Activated naive CD4-positive, alpha-beta T cell treated with anti-CD3 and anti-CD28 coated beads, Interleukin-2, amount 50 U/mL, for 24 hours (primary cell): ENCODE results near the gene MUS81.

Experiments
- H3K27ac Mint-ChIP-seq: one replicate; pipeline ENCODE4 v1.8.0; 2021; ENCODE audit warnings: mild to moderate bottlenecking, mixed read lengths
- H3K27me3 Mint-ChIP-seq: one replicate; pipeline ENCODE4 v1.8.0; 2021; ENCODE audit warnings: mixed read lengths
- H3K36me3 Mint-ChIP-seq: one replicate; pipeline ENCODE4 v1.8.0; 2021; ENCODE audit warnings: mixed read lengths
- H3K4me1 Mint-ChIP-seq: one replicate; pipeline ENCODE4 v1.8.0; 2021; ENCODE audit warnings: mixed read lengths
- H3K4me3 Mint-ChIP-seq: one replicate; pipeline ENCODE4 v1.8.0; 2021; ENCODE audit warnings: mild to moderate bottlenecking, mixed read lengths
- H3K9me3 Mint-ChIP-seq: one replicate; pipeline ENCODE4 v1.8.0; 2021; ENCODE audit warnings: mixed read lengths

The MUS81 gene

DNA sequence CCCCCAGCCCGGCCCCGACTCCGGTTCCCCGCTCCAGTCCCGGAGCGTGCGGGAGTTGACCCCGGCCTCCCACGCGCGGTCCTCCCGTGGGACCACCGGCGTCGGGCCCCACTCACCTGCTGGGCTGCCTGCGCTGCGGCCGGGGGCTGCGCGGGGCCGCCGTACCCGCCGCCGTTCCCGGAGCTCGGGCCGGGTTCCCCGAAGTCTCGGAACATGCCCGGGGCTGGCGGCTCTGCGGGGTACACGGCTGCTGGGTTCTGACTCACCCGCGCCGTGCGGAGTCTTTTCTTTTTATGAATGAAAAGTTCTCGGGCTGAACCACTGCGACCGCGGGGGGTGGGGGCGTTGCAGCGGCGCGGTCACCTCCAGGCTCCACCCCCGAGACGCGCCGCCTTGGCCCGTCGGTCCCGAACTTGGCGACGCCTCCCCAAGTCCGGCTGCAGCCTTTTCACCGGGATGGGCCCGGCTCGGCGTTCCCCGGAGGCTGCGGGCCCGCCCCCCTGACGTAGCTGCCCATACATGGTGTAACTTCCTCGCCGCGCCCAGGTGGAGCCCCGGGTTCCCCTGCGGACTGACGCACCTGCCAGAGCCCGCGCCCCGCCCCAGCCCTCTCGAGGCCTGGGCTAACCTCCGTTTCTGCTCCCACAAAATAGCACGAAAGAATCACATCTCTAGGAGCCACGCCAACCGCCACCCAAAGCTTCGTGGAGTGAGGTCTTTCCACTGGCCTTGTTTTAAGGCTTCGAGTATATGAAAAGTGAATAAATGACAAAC lies 40.1 kb downstream of the MUS81 start, which contains the start of gene FOSL1:
FOSL1 (minus strand) TSS at position 264 of the 774 bp plus-strand sequence; CDS start at position 215, 49 bp downstream.
- H3K9me3 Mint-ChIP-seq, result no peaks in the 10 kb centered on the region
- peaks cover 32% of the 10 kb centered on the region for H3K4me1 Mint-ChIP-seq
- peaks cover 13% of the 10 kb centered on the region for H3K36me3 Mint-ChIP-seq
- peak within 1 kb of the TSS; percentile 93 for H3K27ac Mint-ChIP-seq
- no peaks in the 10 kb centered on the region for H3K27me3 Mint-ChIP-seq
- peak within 1 kb of the TSS; percentile 93 for H3K4me3 Mint-ChIP-seq

DNA sequence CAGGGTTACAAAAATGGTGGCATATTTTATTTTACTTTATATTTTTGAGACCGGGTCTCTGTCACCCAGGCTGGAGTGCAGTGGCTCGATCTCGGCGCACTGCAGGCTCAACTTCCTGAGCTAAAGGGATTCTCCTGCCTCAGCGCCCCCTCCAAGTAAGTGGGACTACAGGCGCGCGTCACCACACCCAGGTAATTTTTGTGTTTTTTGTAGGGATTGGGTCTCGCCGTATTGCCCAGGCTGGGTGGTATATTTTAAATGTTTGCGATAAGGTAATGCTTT lies 40.6 kb downstream of the MUS81 start:
- H3K36me3 Mint-ChIP-seq, result peaks cover 13% of the 10 kb centered on the region
- H3K9me3 Mint-ChIP-seq, result no peaks in the 10 kb centered on the region
- H3K27me3 Mint-ChIP-seq, result no peaks in the 10 kb centered on the region
- H3K27ac Mint-ChIP-seq, result peak overlapping the region; percentile 79
- peaks cover 26% of the 10 kb centered on the region for H3K4me1 Mint-ChIP-seq
- peak overlapping the region; percentile 60 for H3K4me3 Mint-ChIP-seq

DNA sequence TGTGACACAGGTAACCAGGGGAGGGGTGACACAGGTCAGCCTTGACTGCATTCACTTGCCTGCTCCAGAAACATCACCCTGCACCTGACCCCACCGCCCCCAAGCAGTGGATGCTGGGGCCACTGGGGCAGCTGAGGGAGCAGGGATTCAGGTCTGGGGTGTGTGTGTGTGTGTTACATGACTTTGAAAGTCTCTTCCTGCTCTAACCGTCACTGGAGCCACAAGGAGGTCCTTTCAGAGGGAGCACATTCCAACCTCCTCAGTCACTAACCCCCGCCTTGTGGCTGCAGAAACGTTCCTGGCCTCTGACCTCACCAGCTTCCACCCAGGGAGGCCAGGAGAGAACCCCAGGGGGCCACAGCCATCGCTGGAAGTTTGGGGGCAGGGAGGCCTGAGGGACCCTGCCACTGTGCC lies 42.8 kb downstream of the MUS81 start:
- H3K4me3 Mint-ChIP-seq, result no peak overlapping the region
- no peaks in the 10 kb centered on the region for H3K9me3 Mint-ChIP-seq
- H3K36me3 Mint-ChIP-seq, result peaks cover 3% of the 10 kb centered on the region
- H3K27me3 Mint-ChIP-seq, result no peaks in the 10 kb centered on the region
- peaks cover 8% of the 10 kb centered on the region for H3K4me1 Mint-ChIP-seq
- no peak overlapping the region for H3K27ac Mint-ChIP-seq

DNA sequence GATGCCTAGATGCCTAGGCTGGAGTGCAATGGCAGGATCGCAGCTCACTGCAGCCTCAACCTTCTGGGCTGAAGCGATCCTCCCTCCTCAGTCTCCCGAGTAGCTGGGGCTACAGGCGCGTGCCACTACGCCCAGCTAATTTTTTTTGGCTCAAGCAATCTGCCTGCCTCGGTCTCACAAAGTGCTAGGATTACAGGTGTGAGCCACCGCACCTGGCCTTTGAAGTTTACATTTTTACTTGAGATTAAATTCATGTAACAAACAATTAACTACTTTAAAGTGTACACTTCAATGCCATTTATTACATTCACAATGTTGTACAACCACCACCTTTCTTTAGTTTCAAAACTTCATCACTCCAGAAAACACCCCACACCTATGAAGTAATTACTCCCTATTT lies 43.5 kb downstream of the MUS81 start:
- no peaks in the 10 kb centered on the region for H3K27me3 Mint-ChIP-seq
- no peak overlapping the region for H3K4me3 Mint-ChIP-seq
- peaks cover 8% of the 10 kb centered on the region for H3K4me1 Mint-ChIP-seq
- H3K9me3 Mint-ChIP-seq, result no peaks in the 10 kb centered on the region
- peak overlapping the region; percentile 68 for H3K27ac Mint-ChIP-seq
- H3K36me3 Mint-ChIP-seq, result peaks cover 3% of the 10 kb centered on the region

DNA sequence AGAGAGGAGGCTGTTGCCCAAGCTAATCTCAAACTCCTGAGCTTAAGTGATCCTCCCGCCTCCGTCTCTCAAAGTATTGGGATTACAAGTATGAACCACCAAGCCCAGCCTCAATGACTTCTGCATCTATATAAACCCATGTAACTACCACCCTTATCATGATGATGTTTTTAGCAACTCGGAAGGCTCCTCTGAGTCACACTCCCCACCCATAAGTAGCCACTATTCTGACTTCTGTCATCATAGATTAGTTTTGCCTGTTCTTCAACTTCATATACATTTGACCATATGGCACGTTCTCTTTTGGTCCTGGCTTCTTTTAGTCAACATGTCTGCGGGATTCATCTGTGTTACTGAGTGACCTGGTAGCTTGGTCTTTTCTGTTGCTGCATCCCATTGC lies 46.4 kb downstream of the MUS81 start:
- Mint-ChIP-seq H3K36me3 (no peaks in the 10 kb centered on the region), H3K27me3 (no peaks in the 10 kb centered on the region), H3K4me3 (no peak overlapping the region), H3K9me3 (no peaks in the 10 kb centered on the region), H3K27ac (no peak overlapping the region), H3K4me1 (peaks cover 7% of the 10 kb centered on the region)

DNA sequence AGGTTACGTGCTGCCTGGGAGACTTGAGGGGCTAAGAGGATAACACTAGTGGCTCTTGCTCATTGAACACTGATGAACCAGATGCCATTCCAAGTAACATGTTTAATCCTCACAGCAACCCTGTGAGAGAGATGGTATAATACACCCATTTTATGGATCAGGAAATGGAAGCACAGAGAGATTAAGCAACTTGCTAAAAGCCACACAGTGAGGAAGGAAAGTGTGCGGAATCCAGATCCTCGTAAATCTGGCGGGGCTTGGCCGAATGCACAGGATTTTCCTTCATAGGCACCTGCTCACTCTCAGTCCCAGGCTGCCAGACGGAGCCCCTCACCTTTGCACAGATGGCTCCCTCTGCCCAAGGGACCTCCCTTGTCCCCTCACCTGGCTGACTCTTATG lies 47.6 kb downstream of the MUS81 start:
- Mint-ChIP-seq H3K9me3 (no peaks in the 10 kb centered on the region), H3K4me1 (peaks cover 7% of the 10 kb centered on the region), H3K4me3 (no peak overlapping the region), H3K27me3 (no peaks in the 10 kb centered on the region), H3K36me3 (no peaks in the 10 kb centered on the region), H3K27ac (no peak overlapping the region)

DNA sequence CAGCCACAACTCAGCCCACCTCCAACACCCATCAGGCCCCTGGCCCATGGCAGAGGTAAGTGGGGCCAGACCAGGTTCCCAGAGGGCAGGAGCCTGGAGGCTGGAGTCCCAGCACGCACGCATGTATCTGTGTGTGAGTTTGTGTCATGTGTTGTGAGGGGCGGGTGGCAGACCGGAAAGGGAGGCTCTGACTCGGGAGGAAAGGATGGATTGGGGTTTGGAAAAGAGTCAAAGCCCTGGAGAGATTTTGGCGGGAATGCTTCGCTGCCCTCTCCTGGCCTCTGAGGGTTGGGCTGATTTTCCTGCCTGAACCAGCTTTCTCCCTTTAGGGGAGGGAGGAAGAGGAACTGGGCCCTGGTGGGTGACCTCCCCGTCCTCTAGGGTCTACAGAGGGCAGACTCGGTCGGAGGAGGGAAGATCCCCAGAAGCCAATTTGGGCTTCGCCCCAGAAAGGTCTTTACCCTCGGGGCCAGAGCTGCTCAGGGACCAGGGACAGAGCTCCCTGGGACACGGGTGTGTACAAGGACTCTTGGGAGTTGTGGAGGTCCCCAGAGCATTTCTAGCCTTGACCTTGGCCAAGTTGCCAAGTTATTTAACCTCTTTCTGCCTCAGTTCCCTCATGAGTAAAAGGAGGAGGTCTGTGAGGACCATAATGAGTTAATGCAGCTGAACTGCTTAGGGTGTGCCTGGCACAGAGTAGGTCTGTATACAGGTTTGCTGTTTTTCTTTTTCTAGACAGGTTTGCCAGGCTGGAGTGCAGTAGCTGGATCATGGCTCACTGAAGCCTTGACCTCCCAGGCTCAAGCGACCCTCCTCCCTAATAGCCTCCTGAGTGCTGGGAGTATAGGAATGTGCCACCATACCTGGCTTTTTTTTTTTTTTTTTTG lies 51.7 kb downstream of the MUS81 start:
- Mint-ChIP-seq H3K9me3 (no peaks in the 10 kb centered on the region), H3K27ac (no peak overlapping the region), H3K27me3 (no peaks in the 10 kb centered on the region), H3K4me1 (peaks cover 31% of the 10 kb centered on the region), H3K36me3 (no peaks in the 10 kb centered on the region), H3K4me3 (no peak overlapping the region)

DNA sequence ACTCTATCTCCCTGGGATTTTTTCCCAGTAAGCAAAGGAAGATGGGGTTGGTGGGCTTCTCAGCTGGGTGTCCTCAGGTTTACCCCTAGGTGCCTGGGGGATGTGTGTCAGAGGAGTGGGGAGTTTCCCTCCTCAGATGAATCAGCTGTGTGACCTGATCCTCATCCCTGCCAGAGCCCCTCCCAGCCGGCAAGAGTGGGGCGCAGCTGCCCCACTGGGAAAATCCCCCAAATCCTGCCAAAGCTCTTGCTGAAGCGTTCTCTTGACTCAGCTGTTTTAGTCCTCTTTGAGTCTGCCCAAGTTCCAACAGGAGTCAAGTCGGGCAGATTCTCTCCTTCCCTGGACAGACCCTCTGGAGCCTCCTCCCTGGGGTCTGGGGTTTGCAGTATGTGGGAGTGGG lies 52.6 kb downstream of the MUS81 start:
- no peak overlapping the region for H3K27ac Mint-ChIP-seq
- H3K36me3 Mint-ChIP-seq, result no peaks in the 10 kb centered on the region
- peaks cover 36% of the 10 kb centered on the region for H3K4me1 Mint-ChIP-seq
- no peaks in the 10 kb centered on the region for H3K27me3 Mint-ChIP-seq
- no peak overlapping the region for H3K4me3 Mint-ChIP-seq
- no peaks in the 10 kb centered on the region for H3K9me3 Mint-ChIP-seq

DNA sequence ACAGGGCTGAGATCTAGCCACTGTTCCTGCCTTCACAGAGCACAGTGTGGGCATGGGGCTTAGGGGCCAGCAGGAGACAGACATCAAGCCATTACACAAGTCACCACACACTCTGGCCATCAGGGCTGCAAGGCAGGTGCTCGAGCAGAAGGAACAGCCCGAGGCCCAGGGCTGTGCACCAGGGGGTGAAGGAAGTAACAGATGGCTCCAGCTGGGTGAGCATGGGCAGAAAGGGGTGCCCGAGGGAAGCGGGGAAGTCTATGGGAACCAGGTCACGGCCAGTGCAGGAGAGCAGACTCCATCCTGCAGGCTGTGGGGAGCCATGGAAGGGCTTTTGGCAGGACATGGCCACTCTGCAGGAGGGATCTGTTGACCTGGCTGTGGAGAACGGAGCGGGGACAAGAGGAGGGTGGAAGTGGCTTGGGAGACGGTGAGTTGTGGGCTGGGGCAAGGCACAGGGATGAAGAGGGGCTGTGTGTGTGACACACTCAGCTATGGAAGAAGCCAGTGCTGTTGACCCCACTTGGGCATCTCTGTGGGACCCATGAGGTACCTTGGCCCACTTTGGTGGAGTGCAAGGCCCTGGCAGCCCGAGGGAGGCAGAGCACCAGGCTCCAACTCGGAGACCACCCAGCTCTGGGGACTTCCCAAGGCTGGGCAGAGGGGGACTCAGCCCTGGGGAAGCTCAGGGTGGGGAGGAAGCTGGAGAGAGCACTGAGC lies 55.0 kb downstream of the MUS81 start:
- peaks cover 36% of the 10 kb centered on the region for H3K4me1 Mint-ChIP-seq
- H3K27me3 Mint-ChIP-seq, result no peaks in the 10 kb centered on the region
- H3K9me3 Mint-ChIP-seq, result no peaks in the 10 kb centered on the region
- peak overlapping the region; percentile 6 for H3K4me3 Mint-ChIP-seq
- no peaks in the 10 kb centered on the region for H3K36me3 Mint-ChIP-seq
- H3K27ac Mint-ChIP-seq, result no peak overlapping the region

DNA sequence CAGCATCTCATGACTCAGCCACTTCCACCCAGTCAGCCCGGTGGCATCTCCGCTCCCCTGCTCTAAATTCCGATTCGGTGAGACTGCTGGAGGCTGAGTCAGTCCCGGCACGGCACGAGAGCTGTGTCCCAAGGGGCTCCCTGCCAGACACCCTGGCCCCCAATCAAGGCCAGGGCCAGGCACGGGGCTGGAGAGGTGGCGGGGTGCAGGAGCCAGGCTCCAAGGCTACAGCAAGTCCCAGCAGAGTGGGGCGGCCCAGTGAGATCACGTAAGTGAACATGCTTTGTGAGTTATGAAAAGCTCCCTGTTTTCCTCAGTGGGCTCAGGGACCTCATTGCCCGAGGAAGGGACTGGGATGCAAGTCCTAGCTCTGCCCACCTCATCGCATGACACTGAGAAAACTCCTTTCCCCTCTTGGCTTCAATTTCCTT lies 55.6 kb downstream of the MUS81 start:
- no peak overlapping the region for H3K4me3 Mint-ChIP-seq
- H3K36me3 Mint-ChIP-seq, result no peaks in the 10 kb centered on the region
- no peaks in the 10 kb centered on the region for H3K9me3 Mint-ChIP-seq
- peaks cover 42% of the 10 kb centered on the region for H3K4me1 Mint-ChIP-seq
- H3K27me3 Mint-ChIP-seq, result no peaks in the 10 kb centered on the region
- no peak overlapping the region for H3K27ac Mint-ChIP-seq
